Hematopoietic multipotent progenitor cell treated with erythropoietin and hydrocortisone succinate and interleukin-3 and kit ligand, for 6 days (in vitro differentiated cells): ENCODE results near the gene BRPF1.
"Not testable (repeated sequence)": the region's sequence is repeated elsewhere in the genome, so short reads cannot be mapped to it uniquely, and the experiment has no call there.

ENCODE experiments used
- DNase-seq: peaks from one replicate; pipeline ENCODE4 v3.0.0-alpha.2; 2015

Gene BRPF1

GRCh38 chr3:9770276-9770812 lies 38.8 kb downstream of the BRPF1 start:
- DNase-seq, result no peak

DNA sequence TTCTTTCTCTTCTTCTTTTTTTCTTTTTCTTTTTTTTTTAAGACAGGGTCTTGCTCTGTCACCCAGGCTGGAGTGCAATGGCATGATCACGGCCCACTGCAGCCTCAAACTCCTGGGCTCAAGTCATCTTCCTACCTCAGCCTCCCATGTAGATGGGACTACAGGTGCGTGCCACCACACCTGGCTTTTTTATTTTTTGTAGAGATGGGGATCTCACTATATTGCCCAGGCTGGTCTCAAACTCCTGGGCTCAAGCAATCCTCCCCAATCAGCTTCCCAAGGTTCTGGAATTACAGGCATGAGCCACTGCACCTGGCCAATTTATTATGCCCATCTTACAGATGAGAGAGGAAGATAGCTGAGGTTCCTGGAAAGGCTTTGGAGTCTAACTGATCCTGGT lies 39.5 kb downstream of the BRPF1 start:
- not testable (repeated sequence) for DNase-seq

DNA sequence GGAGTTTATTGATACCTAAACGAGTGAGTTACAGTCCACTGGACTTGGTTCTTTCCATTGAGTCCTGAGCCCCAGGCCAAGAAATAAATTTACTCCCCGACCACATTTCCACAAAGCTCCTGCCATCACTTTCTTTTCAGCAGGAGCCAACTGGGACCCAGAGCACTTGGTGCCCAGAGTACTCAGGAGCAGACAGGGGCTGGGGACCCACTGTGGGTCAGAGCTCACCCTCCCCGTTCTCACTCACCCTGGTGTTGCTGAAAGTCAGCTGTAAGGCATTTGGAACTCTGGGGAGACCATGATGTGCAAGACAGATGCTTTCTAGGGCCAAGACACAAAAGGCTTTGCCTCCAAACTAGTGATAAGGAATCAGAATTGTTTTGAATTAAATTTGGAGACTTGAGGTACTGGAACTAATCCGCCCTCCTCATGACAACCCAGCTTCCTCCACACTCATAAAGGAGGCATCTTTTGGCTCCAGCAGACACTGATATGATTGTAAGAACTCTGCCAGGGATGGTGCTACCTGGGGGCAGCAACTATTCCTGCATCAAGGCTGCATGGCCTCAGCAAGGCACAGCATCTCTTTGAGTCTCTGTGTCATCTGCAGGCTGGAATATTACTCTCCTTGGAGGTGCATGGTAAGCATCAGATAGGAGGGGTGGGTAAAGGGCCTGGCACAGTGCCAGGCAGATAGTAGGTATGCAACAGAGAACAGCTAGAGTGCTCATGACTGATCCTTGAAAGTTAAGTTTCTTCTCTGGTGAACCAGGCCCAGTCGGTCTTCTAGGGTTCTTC lies 45.6 kb downstream of the BRPF1 start:
- DNase-seq, result peak; percentile 61

GRCh38 chr3:9777694-9778021 lies 46.1 kb downstream of the BRPF1 start:
- DNase-seq, result no peak

DNA sequence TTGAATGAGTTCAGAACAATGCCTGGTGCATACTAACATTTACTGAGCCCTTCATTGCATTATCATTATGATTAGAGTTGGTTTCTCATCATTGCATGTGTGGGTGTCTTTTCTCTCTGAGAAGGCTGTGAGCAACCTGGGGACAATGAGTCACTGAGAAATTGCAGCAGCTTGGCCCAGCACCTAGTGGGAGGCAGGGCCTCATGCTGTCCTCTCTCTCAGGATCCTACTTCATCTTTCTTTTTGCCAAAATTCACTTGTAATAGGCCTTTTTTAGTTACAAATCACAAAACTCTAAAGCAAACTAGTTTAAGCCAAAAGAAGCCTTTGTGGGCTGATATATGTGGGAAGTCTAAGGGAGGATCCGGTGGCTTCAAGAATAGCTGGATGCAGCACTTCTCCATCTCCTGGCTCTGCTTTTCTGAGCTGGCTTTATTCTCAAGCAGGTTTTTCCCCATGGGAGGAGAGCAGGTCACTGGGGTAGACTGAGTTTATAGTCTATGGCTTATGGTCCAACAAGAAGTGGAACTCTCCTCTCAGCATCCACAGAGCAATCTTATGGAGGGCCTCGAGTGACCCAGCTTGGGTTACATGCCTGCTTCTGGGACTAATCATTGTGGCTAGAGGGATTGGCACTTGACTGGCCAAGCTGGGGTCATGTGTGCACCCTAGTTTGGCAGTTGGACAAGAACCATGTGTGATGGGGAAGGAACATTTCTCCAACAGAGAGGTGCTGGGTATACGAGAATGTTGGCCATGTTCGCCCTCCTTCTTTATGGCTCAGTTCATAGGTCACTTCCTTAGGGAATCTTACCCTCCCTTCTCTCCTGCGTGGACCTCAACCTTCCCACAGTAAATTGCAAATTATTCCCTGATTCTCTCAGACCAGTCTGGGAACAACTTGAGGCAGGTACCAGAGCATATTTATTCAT lies 46.9 kb downstream of the BRPF1 start:
- no peak for DNase-seq

- no peak for DNase-seq
These were observed 47.6 kb downstream of the BRPF1 start for GRCh38 chr3:9779075-9779593.

DNA sequence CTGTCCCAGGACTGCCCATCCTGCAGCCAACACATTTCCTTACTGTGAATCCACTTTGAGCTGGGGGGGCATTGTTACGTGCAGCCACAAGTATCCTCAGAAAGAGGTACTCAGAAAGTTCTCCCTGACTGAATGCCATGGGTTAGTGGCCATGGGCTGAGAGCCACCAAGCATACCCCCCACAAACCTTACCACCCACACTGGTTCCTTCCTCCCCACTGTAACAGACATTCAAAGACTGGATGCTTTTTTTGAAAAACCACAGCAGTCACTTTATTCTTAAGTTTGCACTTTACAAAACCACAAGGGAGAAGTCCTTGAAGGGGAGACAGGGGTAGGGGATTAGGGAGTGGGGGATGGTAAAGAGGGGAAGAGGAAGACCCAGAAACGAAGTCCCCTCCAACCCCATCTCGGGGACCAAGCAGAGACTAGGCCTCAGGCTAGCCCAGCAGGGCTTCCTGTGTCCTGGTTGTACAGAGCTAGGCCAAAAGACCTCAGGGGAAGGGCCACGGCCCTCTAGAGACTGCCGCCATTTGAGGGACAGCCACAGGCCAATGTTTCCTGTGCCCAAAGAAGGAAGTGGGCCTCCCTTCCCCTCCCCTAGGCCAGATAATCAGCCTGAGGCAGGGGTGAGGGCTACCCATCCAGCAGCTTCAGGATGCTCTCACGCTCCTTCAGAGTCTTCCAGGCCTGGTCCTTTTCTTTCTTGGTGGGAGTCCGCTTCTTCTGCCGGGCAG lies 48.4 kb downstream of the BRPF1 start:
- DNase-seq, result peak; percentile 81

- DNase-seq, result no peak
These were observed 48.9 kb downstream of the BRPF1 start for GRCh38 chr3:9780458-9780812.

GRCh38 chr3:9780910-9781309 lies 49.4 kb downstream of the BRPF1 start:
- DNase-seq, result no peak

DNA sequence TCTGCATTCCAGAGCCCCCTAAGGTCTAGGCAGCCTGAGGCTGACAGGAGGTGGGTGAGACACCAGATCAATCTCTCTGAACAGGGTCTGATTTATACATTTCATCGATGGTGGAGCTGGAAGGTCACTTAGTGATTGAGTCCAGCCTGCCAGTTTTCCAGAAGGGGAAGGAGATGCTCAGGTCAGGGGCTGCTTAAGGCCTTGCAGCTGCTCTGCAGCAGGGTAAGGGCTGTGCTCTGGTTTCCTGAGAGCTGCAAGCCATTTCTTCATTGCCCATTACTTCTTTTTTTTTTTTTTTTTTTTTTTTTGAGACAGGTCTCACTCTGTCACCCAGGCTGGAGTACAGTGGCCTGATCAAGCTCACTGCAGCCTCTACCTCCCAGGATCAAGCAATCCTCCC lies 50.0 kb downstream of the BRPF1 start:
- DNase-seq, result no peak

DNA sequence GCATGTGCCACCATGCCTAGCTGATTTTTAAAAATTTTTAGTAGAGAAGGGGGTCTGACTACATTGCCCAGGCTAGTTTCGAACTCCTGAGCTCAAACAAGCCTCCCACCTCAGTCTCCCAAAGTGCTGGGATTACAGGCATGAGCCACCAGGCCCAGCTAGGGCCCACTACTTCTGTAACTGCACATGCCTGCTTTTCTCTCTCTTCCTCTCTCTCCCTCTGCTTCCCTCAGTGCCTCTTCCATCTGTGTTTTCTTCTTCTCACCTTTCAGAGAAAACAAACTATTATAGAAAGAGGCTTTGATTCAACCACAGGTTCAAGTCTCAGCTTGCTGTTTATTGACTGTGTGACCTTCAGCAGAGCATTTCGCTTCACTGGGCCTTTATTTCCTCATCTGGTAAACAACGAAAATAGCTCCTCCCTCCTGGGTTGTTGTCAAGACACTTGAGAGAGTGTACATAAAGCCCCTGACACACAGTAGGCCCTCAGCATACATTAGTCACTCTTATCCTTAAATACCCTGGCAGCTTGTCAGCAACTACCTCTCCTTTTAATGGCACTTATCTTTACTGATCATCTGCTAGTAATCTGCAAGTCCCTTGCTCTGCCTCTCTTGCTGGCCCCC lies 50.6 kb downstream of the BRPF1 start:
- peak; percentile 72 for DNase-seq

DNA sequence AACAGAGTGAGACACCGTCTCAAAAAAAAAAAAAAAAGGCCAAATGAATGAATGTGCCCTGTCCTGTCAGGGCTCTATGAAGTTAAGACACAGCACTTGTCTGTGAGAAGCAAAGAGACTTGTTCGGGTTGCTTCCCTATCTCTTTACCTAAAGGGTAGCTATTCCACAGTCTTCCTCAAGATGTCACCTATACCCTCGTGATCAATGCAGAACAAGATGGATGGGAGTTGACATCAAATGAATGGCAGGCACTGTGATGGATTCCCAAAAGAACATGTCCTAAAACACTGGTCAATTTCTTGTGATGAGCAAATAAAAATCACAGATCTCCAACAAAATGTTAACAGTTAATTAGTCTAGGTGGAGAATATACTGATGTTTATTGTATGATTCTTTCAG lies 51.2 kb downstream of the BRPF1 start:
- peak; percentile 51 for DNase-seq

- no peak for DNase-seq
These were observed 52.4 kb downstream of the BRPF1 start for GRCh38 chr3:9783954-9784353.

GRCh38 chr3:9784965-9785364 lies 53.4 kb downstream of the BRPF1 start:
- no peak for DNase-seq

- DNase-seq, result peak; percentile 70
These were observed 54.1 kb downstream of the BRPF1 start for GRCh38 chr3:9785602-9786001.

DNA sequence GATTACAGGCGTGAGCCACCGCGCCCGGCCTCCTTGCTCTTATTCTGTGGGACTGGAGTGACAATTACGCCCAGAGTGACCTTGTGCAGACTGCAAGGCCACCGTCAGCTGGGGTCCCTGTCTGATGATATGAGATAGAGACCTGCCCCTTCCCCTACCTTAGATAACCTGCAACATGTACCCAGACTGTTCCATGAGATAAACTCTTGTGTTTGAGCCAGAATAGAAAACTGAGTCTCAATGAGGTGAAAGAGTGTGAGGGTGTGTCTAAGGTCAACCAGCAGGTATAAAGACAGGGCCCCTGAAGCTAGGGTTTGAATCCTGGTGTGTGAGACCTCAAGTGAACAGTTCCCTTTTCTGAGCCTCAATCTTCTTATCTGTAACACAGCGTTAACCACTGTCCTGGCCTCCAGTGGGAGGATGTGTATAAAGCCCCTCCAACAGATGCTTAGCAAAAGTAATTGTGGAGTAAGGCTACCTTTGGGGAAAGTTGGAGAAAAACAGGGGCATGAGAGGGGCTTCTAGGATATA lies 54.7 kb downstream of the BRPF1 start:
- peak; percentile 73 for DNase-seq

- DNase-seq, result peak; percentile 44
These were observed 55.5 kb downstream of the BRPF1 start for GRCh38 chr3:9786825-9787669.

- no peak for DNase-seq
These were observed 56.2 kb downstream of the BRPF1 start for GRCh38 chr3:9787714-9788113.

DNA sequence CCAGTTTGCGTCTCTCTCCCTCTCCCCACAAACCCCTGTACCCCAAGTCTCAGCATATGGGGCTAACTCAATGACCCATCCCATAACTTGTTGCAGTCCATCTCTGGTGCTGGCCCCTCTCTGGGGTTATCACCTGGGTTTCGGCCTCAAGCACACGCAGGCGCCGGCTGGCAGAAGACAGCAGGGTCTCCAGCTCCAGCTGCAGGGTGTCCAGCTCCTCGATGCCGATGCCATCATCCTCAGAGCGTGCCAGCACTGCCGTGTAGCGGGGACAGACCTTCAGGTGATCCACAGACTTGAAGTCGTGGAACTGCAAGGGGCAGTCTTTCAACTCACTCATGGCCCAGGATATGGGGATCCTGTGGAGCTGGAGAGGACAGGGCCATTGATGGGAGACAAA lies 59.6 kb downstream of the BRPF1 start:
- no peak for DNase-seq

- DNase-seq, result no peak
These were observed 60.4 kb downstream of the BRPF1 start for GRCh38 chr3:9791790-9792404.
